GM19099 (cell line): ENCODE data around the gene TEX261.

ENCODE experiments used
- POLR2A ChIP-seq: IDR thresholded peaks from 3 replicates; pipeline ENCODE4 v1.6.1; 2011; ENCODE audit warnings: low read depth; ENCODE audit not compliant: insufficient read length; ENCODE audit errors: extremely low read depth

The TEX261 gene

GRCh38 chr2:70984576-70985282, 9.9 kb downstream of the TEX261 start:
- no peak for TF ChIP-seq POLR2A

GRCh38 chr2:70984228-70984575, 10.5 kb downstream of the TEX261 start:
- TF ChIP-seq POLR2A: no peak

- TF ChIP-seq POLR2A: no peak
These were observed 11.0 kb downstream of the TEX261 start for GRCh38 chr2:70983506-70984227.

- no peak for TF ChIP-seq POLR2A
These were observed 11.7 kb downstream of the TEX261 start for GRCh38 chr2:70982971-70983370.

GRCh38 chr2:70981866-70982810, 12.5 kb downstream of the TEX261 start:
- TF ChIP-seq POLR2A: no peak

GRCh38 chr2:70981421-70981820, 13.3 kb downstream of the TEX261 start:
- TF ChIP-seq POLR2A: no peak

- no peak for TF ChIP-seq POLR2A
These were observed 15.0 kb downstream of the TEX261 start for GRCh38 chr2:70979626-70980025.

GRCh38 chr2:70979180-70979488, 15.5 kb downstream of the TEX261 start:
- no peak for TF ChIP-seq POLR2A

GRCh38 chr2:70978341-70979179, 16.1 kb downstream of the TEX261 start, which contains the start of gene ANKRD53:
ANKRD53 (plus strand) TSS chr2:70978630; CDS start chr2:70978646, 16 bp downstream.
- TF ChIP-seq POLR2A: no peak

GRCh38 chr2:70977605-70978205, 17.0 kb downstream of the TEX261 start:
- no peak for TF ChIP-seq POLR2A

GRCh38 chr2:70975237-70975636, 19.4 kb downstream of the TEX261 start:
- no peak for TF ChIP-seq POLR2A

- TF ChIP-seq POLR2A: no peak
These were observed 20.1 kb downstream of the TEX261 start for GRCh38 chr2:70974592-70974991.

- TF ChIP-seq POLR2A: no peak
These were observed 27.5 kb downstream of the TEX261 start for GRCh38 chr2:70967189-70967588.

GRCh38 chr2:70966681-70967080, 28.0 kb downstream of the TEX261 start:
- TF ChIP-seq POLR2A: no peak
